Measurements from ENCODE around the gene ZFYVE28. TPM values are rescaled to one million over a fixed set of nuclear protein-coding genes. Genes with fewer than 3 reads are reported as not detected.

ZFYVE28 gene
- total and polyA plus RNA-seq, 2 donors (not counting 1 experiment from before 2014, with no cell fraction given), result 5.8 to 12.1 TPM

DNA sequence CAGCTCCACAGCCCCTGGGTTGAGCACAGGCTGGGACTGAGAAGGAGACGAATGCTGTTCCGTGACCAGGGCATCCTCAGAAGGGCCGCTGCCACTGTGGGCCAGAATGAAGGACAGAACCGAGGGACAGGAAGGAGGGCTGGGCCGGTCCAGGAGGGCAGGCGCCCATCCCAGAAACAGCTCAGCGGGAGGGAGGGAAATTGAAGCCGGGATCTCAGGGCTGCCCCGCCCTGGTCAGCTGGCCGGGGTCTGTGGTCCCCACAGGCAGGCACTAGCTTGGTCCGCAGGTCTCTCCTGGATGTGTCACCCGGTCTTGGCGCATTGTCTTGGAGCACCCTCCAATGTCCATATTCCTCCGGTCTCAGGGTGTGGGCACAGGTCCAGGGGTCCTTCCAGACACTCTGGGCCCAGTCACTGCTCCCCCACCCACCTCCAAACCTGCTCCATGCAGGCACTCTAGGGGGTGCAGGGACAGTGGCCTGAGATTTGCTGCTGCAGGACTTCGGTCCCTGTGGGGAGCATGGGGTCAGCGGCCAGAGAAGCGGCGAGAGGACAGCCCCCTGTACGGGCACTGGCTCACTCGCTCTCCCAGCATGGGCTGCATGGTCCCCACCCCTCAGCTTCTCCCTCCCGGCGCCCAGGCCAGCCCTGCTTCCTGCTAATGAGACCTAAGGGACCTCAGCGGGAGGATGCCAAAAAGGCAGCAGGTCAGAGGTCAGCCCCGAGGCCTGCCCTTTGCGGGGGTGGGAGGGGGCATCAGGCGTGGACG, 132.6 kb downstream of the ZFYVE28 start:
- H2AFZ ChIP-seq (ENCODE audit: insufficient read depth, low read depth, low read length, poor library complexity, severe bottlenecking), result no peak overlapping the region
- peaks cover 30 to 31% of the 10 kb centered on the region in 2 donors for H3K4me1 ChIP-seq (ENCODE audit: control insufficient read depth in 2 of 2, insufficient read depth in 2 of 2, low read length in 2 of 2)

More for the DNA sequence above, 132.6 kb downstream of the ZFYVE28 start:
- Histone ChIP-seq H3K9me3 (ENCODE audit: control extremely low read depth in 1 of 3, control insufficient read depth in 2 of 3, insufficient read depth in 1 of 3, low read length in 2 of 3) (peaks cover 0 to 5% (median 0%) of the 10 kb centered on the region in 3 donors), H3K79me2 (ENCODE audit: control insufficient read depth, insufficient read depth, low read length) (no peaks in the 10 kb centered on the region), H3K27ac (ENCODE audit: low read length in 2 of 2) (no peak overlapping the region), H3K27me3 (replicated peaks in 1 of 4; ENCODE audit: control extremely low read depth in 1 of 4, control insufficient read depth in 3 of 4, insufficient read depth in 4 of 4, low read length in 3 of 4) (peaks cover 0 to 4% (median 0%) of the 10 kb centered on the region in 4 experiments), H3K36me3 (replicated peaks in 1 of 2; ENCODE audit: control extremely low read depth in 1 of 2, control insufficient read depth in 1 of 2, extremely low read depth in 1 of 2, insufficient read depth in 2 of 2, low read length in 1 of 2) (no peaks in the 10 kb centered on the region), H3K4me3 (ENCODE audit: control extremely low read depth in 1 of 5, extremely low read depth in 1 of 5, insufficient read depth in 1 of 5, low read depth in 2 of 5, low read length in 4 of 5) (no peak overlapping the region), H3K4me2 (replicated peaks; ENCODE audit: low read depth, low read length, poor library complexity, severe bottlenecking) (no peak overlapping the region), H4K20me1 (ENCODE audit: control insufficient read depth, insufficient read depth, low read length, poor library complexity, severe bottlenecking) (no peaks in the 10 kb centered on the region), H3K9ac (ENCODE audit: low read length) (no peak overlapping the region)
- no peak overlapping the region for H3K4me3 Mint-ChIP-seq
- no peak for TF ChIP-seq EZH2 (IDR thresholded peaks at IDR 0.05; ENCODE audit: borderline replicate concordance, insufficient read depth, low read depth, low read length, poor library complexity, severe bottlenecking)
- TF ChIP-seq, protein P1, sequence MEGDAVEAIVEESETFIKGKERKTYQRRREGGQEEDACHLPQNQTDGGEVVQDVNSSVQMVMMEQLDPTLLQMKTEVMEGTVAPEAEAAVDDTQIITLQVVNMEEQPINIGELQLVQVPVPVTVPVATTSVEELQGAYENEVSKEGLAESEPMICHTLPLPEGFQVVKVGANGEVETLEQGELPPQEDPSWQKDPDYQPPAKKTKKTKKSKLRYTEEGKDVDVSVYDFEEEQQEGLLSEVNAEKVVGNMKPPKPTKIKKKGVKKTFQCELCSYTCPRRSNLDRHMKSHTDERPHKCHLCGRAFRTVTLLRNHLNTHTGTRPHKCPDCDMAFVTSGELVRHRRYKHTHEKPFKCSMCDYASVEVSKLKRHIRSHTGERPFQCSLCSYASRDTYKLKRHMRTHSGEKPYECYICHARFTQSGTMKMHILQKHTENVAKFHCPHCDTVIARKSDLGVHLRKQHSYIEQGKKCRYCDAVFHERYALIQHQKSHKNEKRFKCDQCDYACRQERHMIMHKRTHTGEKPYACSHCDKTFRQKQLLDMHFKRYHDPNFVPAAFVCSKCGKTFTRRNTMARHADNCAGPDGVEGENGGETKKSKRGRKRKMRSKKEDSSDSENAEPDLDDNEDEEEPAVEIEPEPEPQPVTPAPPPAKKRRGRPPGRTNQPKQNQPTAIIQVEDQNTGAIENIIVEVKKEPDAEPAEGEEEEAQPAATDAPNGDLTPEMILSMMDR (IDR thresholded peaks at IDR 0.05), result no peak
- POLR2A ChIA-PET, result no interaction called here
- no peaks in the 10 kb centered on the region for H3K27me3 Mint-ChIP-seq
- H3K9me3 Mint-ChIP-seq (ENCODE audit: insufficient read depth), result no peaks in the 10 kb centered on the region
- peaks cover 36% of the 10 kb centered on the region for H3K4me1 Mint-ChIP-seq
- CTCF ChIA-PET, result no interaction called here
- intact Hi-C loops (cut with micrococcal nuclease), result no loop called here
- WGBS (ENCODE audit: insufficient coverage), result 91% methylated on average over 27 of the region's 27 CpGs
- no peak for ATAC-seq (ENCODE audit: low read depth)
- DNase-seq, result no peak
- no peak overlapping the region for H3K27ac Mint-ChIP-seq

All from B cell (primary cell).